ENCODE results near the gene POLA1.

DNA sequence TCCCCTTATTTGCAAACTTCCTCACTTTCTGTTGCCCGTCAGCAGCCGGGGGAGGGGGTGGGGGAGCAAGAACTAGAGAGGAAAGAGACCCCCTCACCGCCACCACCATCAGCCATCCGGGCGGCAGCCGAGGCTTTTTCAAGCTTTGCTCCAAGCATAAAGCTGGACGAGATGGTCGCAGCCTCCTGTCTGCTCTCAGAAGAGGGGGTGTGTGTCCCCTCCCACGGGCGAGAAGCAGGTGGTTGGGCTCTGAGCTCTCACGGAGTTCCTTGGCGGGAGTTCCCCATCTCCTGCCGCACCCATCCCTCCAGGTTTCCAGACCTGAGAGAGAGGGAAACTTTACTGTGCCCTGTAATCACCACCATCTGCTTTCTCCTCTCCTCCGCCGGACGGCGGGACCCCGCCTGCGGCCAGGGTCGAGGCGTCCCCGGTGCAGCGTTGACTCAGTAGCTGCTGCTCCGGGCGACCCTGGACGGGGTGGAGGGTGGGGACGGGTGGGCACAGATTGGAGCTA, 326.7 kb downstream of the POLA1 start:
- TF ChIP-seq CTCF (IDR thresholded peaks at IDR 0.05; ENCODE audit: insufficient read depth, low read length) (no peak), POLR2AphosphoS5 (IDR thresholded peaks at IDR 0.05; ENCODE audit: low read depth) (no peak)
- TF ChIP-seq, protein P1, sequence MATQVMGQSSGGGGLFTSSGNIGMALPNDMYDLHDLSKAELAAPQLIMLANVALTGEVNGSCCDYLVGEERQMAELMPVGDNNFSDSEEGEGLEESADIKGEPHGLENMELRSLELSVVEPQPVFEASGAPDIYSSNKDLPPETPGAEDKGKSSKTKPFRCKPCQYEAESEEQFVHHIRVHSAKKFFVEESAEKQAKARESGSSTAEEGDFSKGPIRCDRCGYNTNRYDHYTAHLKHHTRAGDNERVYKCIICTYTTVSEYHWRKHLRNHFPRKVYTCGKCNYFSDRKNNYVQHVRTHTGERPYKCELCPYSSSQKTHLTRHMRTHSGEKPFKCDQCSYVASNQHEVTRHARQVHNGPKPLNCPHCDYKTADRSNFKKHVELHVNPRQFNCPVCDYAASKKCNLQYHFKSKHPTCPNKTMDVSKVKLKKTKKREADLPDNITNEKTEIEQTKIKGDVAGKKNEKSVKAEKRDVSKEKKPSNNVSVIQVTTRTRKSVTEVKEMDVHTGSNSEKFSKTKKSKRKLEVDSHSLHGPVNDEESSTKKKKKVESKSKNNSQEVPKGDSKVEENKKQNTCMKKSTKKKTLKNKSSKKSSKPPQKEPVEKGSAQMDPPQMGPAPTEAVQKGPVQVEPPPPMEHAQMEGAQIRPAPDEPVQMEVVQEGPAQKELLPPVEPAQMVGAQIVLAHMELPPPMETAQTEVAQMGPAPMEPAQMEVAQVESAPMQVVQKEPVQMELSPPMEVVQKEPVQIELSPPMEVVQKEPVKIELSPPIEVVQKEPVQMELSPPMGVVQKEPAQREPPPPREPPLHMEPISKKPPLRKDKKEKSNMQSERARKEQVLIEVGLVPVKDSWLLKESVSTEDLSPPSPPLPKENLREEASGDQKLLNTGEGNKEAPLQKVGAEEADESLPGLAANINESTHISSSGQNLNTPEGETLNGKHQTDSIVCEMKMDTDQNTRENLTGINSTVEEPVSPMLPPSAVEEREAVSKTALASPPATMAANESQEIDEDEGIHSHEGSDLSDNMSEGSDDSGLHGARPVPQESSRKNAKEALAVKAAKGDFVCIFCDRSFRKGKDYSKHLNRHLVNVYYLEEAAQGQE (IDR thresholded peaks at IDR 0.05; ENCODE audit: insufficient replicate concordance, low read depth): no peak

All from HL-60 (cell line).